Measurements from ENCODE around the gene TMEM255A.

GRCh38 chrX:120301960-120302359, 9.3 kb downstream of the TMEM255A start:
- TF ChIP-seq POLR2AphosphoS5 (IDR thresholded peaks at IDR 0.05; ENCODE audit: insufficient read depth in 1 of 2, low read depth in 1 of 2) = no peak
- TF ChIP-seq POLR2A (IDR thresholded peaks at IDR 0.05) = no peak
- TF ChIP-seq CTCF (IDR thresholded peaks at IDR 0.05) = no peak

Measured in vagina (tissue), 2 donors.